PC-3 (cell line): ENCODE data around the gene CSRP1. TPM values are rescaled to one million over a fixed set of nuclear protein-coding genes. Genes with fewer than 3 reads are reported as not detected.
A peak's percentile ranks its signal among the peaks of the same experiment; 100 is the strongest.

Experiments
- ATAC-seq: fragments of 200-7000 bp; cut with Tn5 transposase; 2 replicates; pipeline ENCODE4 v1.9.1; 2020; ENCODE audit warnings: mild to moderate bottlenecking, moderate library complexity
- BruUV-seq: library from RNA; stranded (reverse); fragments of 400-500 nt; replicated peaks from 2 replicates; lab custom pipeline; 2021; lab: Mats Ljungman, UMichigan
- CTCF ChIA-PET: fragments of 300-600 bp; sonication (Branson Sonifier 250); formaldehyde crosslinking; loops from one replicate; lab custom pipeline; 2022; ENCODE audit warnings: antibody characterized with exemption; lab: Charles Lee
- POLR2A ChIA-PET: fragments of 300-600 bp; sonication (Branson Sonifier 250); formaldehyde crosslinking; loops from one replicate; lab custom pipeline; 2022; ENCODE audit warnings: antibody characterized with exemption; ENCODE audit not compliant: unreplicated experiment; lab: Charles Lee
- DNase-seq: peaks from one replicate; pipeline ENCODE4 v3.0.0-alpha.2; 2015
- H2AFZ ChIP-seq: fragments of 300-600 bp; sonication (generic); 2 replicates; pipeline ENCODE4 v1.6.0; 2016; ENCODE audit warnings: antibody characterized with exemption, low read length
- H3F3A ChIP-seq: fragments of 300-600 bp; sonication (generic); one replicate; pipeline ENCODE4 v1.6.0; 2017; ENCODE audit warnings: antibody characterized with exemption, low read length, control low read depth, mild to moderate bottlenecking; ENCODE audit not compliant: unreplicated experiment
- H3K27ac ChIP-seq: fragments of 300-600 bp; sonication (generic); 2 replicates; pipeline ENCODE4 v1.5.1; 2016; ENCODE audit warnings: mild to moderate bottlenecking, low read length
- H3K27me3 ChIP-seq: fragments of 300-600 bp; sonication (generic); 2 replicates; pipeline ENCODE4 v1.6.1; 2016; ENCODE audit warnings: low read length, mixed read lengths
- H3K36me3 ChIP-seq: fragments of 300-600 bp; sonication (generic); 2 replicates; pipeline ENCODE4 v1.6.1; 2016; ENCODE audit warnings: low read depth, mixed run types, low read length, mixed read lengths
- H3K4me1 ChIP-seq: fragments of 300-600 bp; sonication (generic); 2 replicates; pipeline ENCODE4 v1.5.1; 2016; ENCODE audit warnings: low read length; ENCODE audit not compliant: insufficient read depth
- H3K4me2 ChIP-seq: fragments of 300-600 bp; sonication (generic); 2 replicates; pipeline ENCODE4 v1.6.0; 2016; ENCODE audit warnings: low read length
- H3K4me3 ChIP-seq: fragments of 300-600 bp; sonication (generic); 2 replicates; pipeline ENCODE4 v1.5.1; 2016; ENCODE audit warnings: mild to moderate bottlenecking, low read length, mixed read lengths
- H3K79me2 ChIP-seq: fragments of 300-600 bp; sonication (generic); 2 replicates; pipeline ENCODE4 v1.6.1; 2017; ENCODE audit warnings: low read length, mixed read lengths
- H3K9ac ChIP-seq: fragments of 300-600 bp; sonication (generic); 2 replicates; pipeline ENCODE4 v1.6.0; 2016; ENCODE audit warnings: mild to moderate bottlenecking, low read length
- H3K9me2 ChIP-seq: fragments of 300-600 bp; sonication (generic); replicated peaks from 2 replicates; pipeline ENCODE4 v1.6.1; 2016; ENCODE audit warnings: mixed run types, low read length, mixed read lengths
- H3K9me3 ChIP-seq: fragments of 300-600 bp; sonication (generic); 2 replicates; pipeline ENCODE4 v1.6.1; 2016; ENCODE audit warnings: low read length, mixed read lengths
- H4K20me1 ChIP-seq: fragments of 300-600 bp; sonication (generic); 2 replicates; pipeline ENCODE4 v1.6.1; 2016; ENCODE audit warnings: low read length, mixed read lengths
- CTCF ChIP-seq: fragments of 300-600 bp; sonication (generic); conservative IDR thresholded peaks from 2 replicates; pipeline ENCODE4 v1.5.1; 2017; ENCODE audit warnings: antibody characterized with exemption, low read depth, mild to moderate bottlenecking, low read length
- EZH2 ChIP-seq: fragments of 300-600 bp; sonication (generic); IDR thresholded peaks from one replicate; pipeline ENCODE4 v1.6.1; 2017; ENCODE audit warnings: antibody characterized with exemption, mild to moderate bottlenecking, low read length; ENCODE audit not compliant: unreplicated experiment
- EZH2phosphoT487 ChIP-seq: fragments of 300-600 bp; sonication (generic); IDR thresholded peaks from 2 replicates; pipeline ENCODE4 v1.6.1; 2018; ENCODE audit warnings: mild to moderate bottlenecking, antibody characterized with exemption, low read length, borderline replicate concordance
- intact Hi-C: fragments of 100-400 bp; cut with micrococcal nuclease; formaldehyde crosslinking; loops from 2 replicates; pipeline ENCODE4 v1.9.0; 2023
- total RNA-seq: library from RNA; depleted of rRNA; stranded (reverse); fragments of >200 nt; gene quantifications from 2 replicates; pipeline ENCODE4 v1.2.3, GENCODE V29; 2014

Gene CSRP1
- total RNA-seq, 1 experiment from 2014 or later, result 147 TPM

GRCh38 chr1:201503397-201504176, 3.3 kb downstream of the CSRP1 start:
- intact Hi-C loops, result no loop called here
- H3K79me2 ChIP-seq, result peaks cover 84% of the 10 kb centered on the region
- peak overlapping the region; percentile 83 for H3K9ac ChIP-seq

GRCh38 chr1:201502511-201502857, 4.4 kb downstream of the CSRP1 start:
- no peaks in the 10 kb centered on the region; the same call in 1 of the 2 replicates for H3K36me3 ChIP-seq
- no peak for ATAC-seq
- POLR2A ChIA-PET, result interaction anchor here (0.5 to 1.7 kb wide), 2 partner anchors 9 to 54 kb away, joined by 5 to 15 read pairs; no protein-coding TSS in a partner anchor
- TF ChIP-seq EZH2phosphoT487 (no peak), CTCF (no peak), EZH2 (no peak)
- H3K9me3 ChIP-seq, result no peaks in the 10 kb centered on the region
- H3K9me2 ChIP-seq, result no peaks in the 10 kb centered on the region
- peaks cover 9% of the 10 kb centered on the region; the same call in 1 of the 2 replicates for H4K20me1 ChIP-seq
- intact Hi-C loops, result no loop called here
- H3K4me2 ChIP-seq, result peak overlapping the region; percentile 95; the same call in 1 of the 2 replicates
- H3F3A ChIP-seq, result no peaks in the 10 kb centered on the region
- peak overlapping the region; percentile 89 for H3K27ac ChIP-seq
- no peak for DNase-seq
- H3K4me3 ChIP-seq, result no peak overlapping the region
- peaks cover 47% of the 10 kb centered on the region for H3K4me1 ChIP-seq
- peaks cover 89% of the 10 kb centered on the region for H3K79me2 ChIP-seq
- CTCF ChIA-PET, result no interaction called here
- no peaks in the 10 kb centered on the region for H3K27me3 ChIP-seq
- H2AFZ ChIP-seq, result no peak overlapping the region
- H3K9ac ChIP-seq, result no peak overlapping the region
- BruUV-seq, result no TSS peak

More at GRCh38 chr1:201503397-201504176, 3.3 kb downstream of the CSRP1 start:
- Histone ChIP-seq H4K20me1 (peaks cover 9% of the 10 kb centered on the region; the same call in 1 of the 2 replicates), H3K9me2 (no peaks in the 10 kb centered on the region), H3K9me3 (no peaks in the 10 kb centered on the region), H3K4me1 (peaks cover 56% of the 10 kb centered on the region), H3K4me2 (peak overlapping the region; percentile 95), H3K4me3 (peak overlapping the region; percentile 44), H3F3A (no peaks in the 10 kb centered on the region), H3K27ac (peak overlapping the region; percentile 89), H3K27me3 (no peaks in the 10 kb centered on the region), H2AFZ (no peak overlapping the region), H3K36me3 (no peaks in the 10 kb centered on the region)
- ATAC-seq, result peak; percentile 37
- POLR2A ChIA-PET, result interaction anchor here (0.5 to 1.7 kb wide), 2 partner anchors 8 to 192 kb away, joined by 3 to 5 read pairs; no protein-coding TSS in a partner anchor
- TF ChIP-seq EZH2phosphoT487, result no peak
- TF ChIP-seq EZH2, result no peak
- no peak for TF ChIP-seq CTCF
- CTCF ChIA-PET, result interaction anchor here (0.6 to 1.4 kb wide), 2 partner anchors 9 to 13 kb away, joined by 5 read pairs; no protein-coding TSS in a partner anchor
- peak; percentile 86 for DNase-seq
- TSS peak; percentile 27 for BruUV-seq
